Measurements from ENCODE around the gene GOLGA6L10.
"Not testable (repeated sequence)": the region's sequence is repeated elsewhere in the genome, so short reads cannot be mapped to it uniquely, and the experiment has no call there.

DNA sequence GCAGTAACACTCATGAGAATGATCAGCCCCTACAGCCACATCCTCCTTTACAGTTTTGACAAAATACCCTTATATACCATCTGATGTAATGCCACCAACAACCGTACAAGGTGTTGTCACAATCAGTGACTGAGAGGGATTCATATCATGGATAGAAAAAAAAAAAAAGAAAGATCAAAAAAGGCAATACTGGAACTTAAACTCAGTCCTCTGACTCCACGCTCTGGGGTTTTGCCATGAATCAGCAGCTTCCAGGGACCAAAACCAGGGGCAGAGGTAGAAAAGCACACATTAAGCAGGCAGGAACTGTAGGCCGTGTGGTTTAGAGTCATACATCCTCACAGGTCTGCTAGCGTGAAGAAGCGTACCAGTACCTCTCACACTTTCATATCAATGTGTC, 1.6 kb downstream of the GOLGA6L10 start:
- not testable (repeated sequence) for TF ChIP-seq POLR2A (IDR thresholded peaks at IDR 0.05; ENCODE audit: low read depth, low read length); RFX5 (IDR thresholded peaks at IDR 0.05; ENCODE audit: low read depth, low read length); CEBPB (IDR thresholded peaks at IDR 0.05; ENCODE audit: low read depth, low read length); CHD1 (IDR thresholded peaks at IDR 0.05; ENCODE audit: low read depth, low read length); MAFK (IDR thresholded peaks at IDR 0.05; ENCODE audit: low read depth, low read length); MXI1 (IDR thresholded peaks at IDR 0.05; ENCODE audit: borderline replicate concordance, low read depth, low read length); FOS (IDR thresholded peaks at IDR 0.05; ENCODE audit: low read depth, low read length); RAD21 (IDR thresholded peaks at IDR 0.05; ENCODE audit: low read length); RCOR1 (IDR thresholded peaks at IDR 0.05; ENCODE audit: insufficient replicate concordance, low read length); NFE2L2 (IDR thresholded peaks at IDR 0.05; ENCODE audit: low read depth, low read length)
- TF ChIP-seq, protein P1, sequence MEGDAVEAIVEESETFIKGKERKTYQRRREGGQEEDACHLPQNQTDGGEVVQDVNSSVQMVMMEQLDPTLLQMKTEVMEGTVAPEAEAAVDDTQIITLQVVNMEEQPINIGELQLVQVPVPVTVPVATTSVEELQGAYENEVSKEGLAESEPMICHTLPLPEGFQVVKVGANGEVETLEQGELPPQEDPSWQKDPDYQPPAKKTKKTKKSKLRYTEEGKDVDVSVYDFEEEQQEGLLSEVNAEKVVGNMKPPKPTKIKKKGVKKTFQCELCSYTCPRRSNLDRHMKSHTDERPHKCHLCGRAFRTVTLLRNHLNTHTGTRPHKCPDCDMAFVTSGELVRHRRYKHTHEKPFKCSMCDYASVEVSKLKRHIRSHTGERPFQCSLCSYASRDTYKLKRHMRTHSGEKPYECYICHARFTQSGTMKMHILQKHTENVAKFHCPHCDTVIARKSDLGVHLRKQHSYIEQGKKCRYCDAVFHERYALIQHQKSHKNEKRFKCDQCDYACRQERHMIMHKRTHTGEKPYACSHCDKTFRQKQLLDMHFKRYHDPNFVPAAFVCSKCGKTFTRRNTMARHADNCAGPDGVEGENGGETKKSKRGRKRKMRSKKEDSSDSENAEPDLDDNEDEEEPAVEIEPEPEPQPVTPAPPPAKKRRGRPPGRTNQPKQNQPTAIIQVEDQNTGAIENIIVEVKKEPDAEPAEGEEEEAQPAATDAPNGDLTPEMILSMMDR (conservative IDR thresholded peaks at IDR 0.05; ENCODE audit: low read depth, low read length): not testable (repeated sequence)
- TF ChIP-seq, protein P2, sequence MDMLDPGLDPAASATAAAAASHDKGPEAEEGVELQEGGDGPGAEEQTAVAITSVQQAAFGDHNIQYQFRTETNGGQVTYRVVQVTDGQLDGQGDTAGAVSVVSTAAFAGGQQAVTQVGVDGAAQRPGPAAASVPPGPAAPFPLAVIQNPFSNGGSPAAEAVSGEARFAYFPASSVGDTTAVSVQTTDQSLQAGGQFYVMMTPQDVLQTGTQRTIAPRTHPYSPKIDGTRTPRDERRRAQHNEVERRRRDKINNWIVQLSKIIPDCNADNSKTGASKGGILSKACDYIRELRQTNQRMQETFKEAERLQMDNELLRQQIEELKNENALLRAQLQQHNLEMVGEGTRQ (IDR thresholded peaks at IDR 0.05; ENCODE audit: low read depth, low read length): not testable (repeated sequence)
